ENCODE measurements around the gene CNTNAP2.

GRCh38 chr7:148185041-148185440, 2068.4 kb downstream of the CNTNAP2 start:
- TF ChIP-seq CTCF (IDR thresholded peaks at IDR 0.05) (no peak), POLR2A (IDR thresholded peaks at IDR 0.05) (no peak)
